GM19193 (cell line): Measurements from ENCODE around the gene ROBO3.

Experiments used
- POLR2A ChIP-seq: IDR thresholded peaks from 4 replicates; pipeline ENCODE4 v1.6.1; 2011; ENCODE audit not compliant: insufficient read depth, insufficient read length; ENCODE audit errors: extremely low read depth

Gene ROBO3

DNA sequence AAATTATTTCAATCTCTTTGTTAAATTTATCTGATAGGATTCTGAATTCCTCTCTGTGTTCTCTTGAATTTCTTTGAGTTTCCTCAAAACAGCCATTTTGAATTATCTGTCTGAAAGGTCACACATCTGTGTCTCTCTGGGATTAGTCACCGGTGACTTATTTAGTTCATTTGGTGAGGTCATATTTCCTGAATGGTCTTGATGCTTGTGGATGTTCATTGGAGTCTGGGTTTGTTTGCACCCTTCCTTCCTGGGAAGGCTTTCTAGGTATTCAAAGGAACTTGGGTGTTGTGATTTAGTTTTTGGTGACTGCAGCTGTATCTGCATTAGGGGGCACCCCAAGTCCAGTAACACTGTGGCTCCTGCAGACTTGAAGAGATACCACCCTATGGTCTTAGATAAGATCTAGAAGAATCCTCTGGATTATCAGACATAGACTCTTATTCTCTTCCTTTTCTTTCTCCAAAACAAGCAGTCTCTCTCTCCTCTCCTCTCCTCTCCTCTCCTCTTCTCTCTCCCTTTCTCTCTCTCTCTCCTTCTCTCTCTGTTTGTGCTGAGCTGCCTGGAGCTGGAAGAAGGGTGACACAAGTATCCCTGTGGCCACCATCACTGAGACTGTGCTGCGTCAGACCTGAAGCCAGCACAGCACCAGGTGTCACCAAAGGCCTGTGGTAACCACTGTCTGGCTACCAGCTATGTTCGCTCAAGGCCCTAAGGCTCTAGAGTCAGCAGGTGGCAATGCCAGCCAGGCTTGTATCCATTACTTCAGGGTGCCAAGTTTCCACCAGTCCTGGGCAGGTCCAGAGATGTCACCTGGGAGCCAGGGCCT, 50.5 kb downstream of the ROBO3 start:
- TF ChIP-seq POLR2A: no peak

DNA sequence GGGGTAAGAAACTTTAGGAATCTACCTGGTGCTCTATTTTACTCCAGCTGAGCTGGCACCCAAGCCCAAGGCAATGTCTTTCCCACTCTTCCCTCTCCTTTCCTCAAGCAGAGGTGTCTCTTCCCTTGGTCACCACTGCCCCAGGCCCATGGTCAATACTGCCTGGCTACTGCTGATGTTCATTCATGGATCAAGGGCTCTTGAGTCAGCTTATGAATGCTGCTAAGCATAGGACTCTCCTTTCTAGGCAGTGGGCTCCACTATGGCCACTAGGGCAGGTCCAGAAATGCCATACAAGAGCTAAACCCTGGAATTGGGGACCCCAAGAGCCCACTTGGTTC, 51.1 kb downstream of the ROBO3 start:
- no peak for TF ChIP-seq POLR2A

DNA sequence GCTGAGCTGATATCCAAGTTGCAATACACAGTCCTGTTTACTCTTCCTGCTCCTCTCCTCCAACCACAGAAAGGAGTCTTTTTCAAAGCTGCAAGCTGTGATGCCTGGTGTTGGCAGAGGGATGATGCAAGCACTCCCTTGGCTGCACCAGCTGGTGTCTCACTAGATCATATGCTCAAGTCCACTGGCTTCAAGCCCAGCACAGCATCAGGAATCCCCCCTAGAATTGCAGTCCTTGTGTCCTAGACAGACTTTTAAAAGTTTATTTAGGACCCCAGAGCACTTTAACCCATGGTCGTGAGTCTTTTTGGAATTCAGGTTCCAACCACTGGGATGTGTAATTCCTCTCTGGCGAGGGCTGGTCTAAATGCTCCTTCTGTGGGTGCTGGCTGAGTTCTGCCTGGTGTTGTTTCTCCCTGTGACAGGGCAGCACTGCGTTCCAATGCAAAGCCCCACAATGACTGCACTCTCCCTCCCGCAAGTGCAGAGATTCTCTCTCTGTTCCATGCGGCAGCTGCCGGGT, 51.9 kb downstream of the ROBO3 start:
- no peak for TF ChIP-seq POLR2A

DNA sequence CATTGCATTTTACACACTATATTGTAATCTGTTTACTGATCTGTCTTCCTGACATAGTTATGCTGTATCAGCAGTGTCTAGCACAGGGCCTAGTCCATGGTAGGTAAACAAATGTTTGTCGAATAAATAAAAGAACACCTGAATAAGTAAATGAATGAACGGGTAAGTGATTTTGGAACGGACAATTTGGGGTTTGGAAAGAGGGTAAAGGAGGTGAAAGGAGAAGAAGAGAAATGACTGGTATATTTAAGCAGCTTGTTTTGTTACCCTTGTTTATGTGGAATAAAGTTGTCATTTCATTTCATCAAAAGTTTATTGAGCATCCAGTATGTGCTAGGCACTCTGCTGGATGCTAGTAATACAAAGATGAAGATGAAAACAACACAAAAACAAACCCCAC, 53.7 kb downstream of the ROBO3 start, which contains the start of gene HEPN1:
Gene HEPN1 (plus strand): TSS at position 301 of the 400 bp plus-strand sequence.
- no peak for TF ChIP-seq POLR2A

DNA sequence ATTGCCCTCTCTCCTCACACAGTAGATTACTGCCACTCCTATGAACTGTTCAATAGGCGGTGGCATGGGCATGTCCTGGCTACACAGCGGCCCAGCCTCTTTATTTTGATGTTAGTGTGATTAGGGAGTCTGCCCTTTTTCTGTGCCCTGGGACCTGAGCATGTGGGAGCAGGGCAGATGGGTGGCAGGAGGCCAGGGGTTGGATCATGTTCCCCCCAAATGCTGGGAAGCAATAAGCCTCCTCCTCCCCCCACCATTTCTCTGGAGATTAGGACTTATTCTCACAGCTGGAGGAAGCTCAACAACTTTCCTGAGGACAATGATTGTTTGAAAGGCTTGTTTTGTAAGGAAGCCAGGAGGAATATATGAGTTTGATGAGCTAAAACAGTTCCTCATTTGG, 54.7 kb downstream of the ROBO3 start:
- TF ChIP-seq POLR2A: no peak

DNA sequence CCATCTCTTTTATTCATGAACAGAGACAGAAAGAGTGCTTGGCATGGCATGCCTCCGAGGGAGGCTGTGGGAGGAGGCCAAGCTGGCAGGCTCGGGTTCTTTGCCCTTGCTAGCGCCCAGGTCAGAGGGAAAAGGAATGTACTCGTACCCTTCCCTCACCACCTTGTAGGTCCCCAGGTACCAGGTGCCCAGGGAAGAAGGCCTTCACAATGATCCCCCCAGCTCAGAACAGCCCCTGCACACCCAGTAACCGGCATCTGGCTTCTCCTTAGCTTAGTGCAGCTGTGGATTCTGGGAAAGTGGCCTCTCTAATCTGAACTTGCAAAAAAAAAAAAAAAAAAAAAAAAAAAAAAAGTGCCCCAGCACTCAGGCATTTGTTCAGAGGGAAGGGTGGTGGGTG, 55.1 kb downstream of the ROBO3 start:
- no peak for TF ChIP-seq POLR2A

DNA sequence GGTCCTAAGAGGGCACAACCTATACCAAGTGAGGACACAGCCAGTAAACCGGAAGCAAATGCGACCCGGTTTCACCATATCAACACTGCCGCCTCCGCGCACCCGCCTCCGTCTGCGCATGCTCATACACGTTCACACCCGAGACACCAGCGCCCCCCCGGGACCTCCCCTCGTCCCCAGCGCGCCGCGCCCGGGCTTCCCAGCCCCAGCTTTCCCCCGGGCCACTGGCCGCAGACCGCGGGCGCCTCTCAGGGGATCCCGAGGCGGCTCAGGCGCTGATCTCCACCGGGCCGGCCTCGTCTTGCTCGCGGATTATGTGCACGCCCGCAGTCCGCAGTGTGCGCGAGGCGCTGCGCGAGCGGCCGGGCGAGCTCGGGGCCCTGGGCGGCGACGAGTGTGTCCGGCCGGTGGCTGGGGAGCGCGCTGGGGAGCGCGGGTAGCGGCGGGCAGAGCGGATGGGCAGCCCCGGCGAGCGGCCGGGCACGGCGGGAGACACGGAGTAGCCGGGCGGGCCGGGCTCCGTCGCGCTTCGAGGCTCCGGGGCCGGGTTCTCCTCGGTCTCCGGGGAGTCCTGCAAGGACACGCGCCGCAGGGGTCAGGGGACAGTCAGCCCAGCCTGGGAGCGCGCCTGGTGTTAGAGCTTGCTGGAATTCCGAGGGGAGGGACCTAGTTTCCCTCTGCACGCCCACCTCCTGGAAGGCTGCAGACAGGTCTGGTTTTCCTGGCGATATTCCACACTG, 55.8 kb downstream of the ROBO3 start:
- no peak for TF ChIP-seq POLR2A

DNA sequence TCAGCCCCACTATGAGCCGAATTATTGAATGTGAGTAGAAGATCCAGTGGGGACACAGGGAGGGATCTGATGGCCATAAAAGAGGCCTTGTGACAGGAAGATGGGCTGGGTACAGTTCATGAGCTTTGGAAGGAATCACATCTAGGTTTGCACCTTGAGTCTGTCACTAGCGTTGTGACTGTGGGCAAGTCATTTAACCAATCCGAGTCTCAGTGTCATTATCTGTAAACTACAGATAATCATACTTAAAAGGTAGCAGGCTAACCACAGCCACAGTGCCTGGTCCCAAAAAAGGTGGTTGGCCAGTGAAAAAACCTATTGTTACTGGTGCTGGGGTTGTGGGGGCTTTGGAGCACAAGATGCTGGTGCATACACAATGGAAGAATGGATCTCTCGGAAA, 57.6 kb downstream of the ROBO3 start:
- TF ChIP-seq POLR2A: no peak

DNA sequence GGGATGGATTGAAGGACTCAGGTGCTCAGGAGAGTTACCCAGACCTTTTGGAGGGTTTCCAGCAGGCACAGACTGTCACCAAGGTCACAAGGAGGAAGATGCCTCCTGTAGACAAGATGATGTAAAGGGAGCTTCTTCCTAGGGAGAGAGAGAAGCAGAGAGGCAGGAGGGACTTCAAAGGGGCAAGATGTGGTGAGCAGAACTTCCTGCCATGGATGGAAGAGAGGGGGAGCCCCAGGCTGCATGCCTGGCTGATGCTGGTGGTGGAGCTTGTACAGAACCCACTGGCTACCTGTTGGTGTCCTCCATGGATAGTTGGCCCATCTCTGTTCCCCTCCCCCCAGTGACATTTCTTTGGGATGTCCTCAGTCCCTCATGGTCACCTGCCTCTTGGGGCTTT, 58.1 kb downstream of the ROBO3 start:
- TF ChIP-seq POLR2A: no peak

DNA sequence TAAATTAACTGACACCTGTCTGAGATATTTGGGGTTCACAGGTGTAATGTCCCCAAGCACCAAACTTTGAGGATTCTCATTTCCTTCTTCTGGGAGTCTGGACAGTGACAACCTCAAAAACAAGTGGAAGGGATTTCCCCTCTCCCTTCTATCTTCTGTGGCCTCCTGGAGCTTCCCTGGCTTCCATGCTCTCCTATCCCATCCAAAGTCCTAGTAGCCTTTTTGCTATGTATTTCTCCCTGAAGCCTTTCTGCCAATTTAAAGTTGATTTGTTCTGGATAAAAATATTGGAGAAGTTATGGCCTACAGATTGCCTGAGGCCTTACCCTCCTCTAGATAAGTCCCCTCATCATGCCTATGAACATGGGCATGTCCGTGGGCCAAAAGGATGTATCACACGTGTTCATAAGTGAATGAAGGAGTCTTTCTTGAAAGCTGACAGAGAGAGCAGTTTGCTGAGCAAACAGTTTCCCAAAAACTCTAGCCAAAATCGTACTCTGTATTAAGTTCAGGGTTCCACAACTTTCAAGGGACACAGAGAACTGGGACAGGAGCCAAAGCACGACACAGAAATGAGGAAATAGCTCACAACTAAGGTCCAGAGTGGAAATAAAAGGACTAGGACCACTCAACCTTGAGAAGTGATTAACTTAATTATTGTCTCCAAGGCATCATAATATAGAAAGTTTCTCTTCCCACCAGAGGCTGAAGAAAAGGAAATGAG, 63.9 kb downstream of the ROBO3 start:
- TF ChIP-seq POLR2A: no peak

DNA sequence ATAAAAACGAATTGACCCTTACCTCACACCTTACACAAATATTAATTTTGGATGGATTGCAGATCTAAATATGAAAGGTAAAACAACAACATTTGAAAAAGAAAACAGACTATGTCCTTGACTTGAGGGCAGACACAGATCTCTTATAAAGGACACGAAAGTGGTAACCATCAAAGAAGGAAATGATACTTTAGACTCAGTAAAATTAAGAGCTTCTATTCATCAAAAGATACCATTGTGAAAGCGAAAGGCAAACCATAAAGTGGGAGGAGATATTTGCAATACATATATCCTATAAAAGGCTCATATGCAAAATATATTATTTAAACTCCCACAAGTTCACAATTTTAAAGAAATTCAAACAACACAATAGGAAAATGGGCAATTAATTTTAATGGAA, 65.6 kb downstream of the ROBO3 start:
- TF ChIP-seq POLR2A: no peak
